Brain microvascular endothelial cell (primary cell): ENCODE measurements around the gene PPFIA1.
"Not testable (repeated sequence)": the region's sequence is repeated elsewhere in the genome, so short reads cannot be mapped to it uniquely, and the experiment has no call there.

ENCODE experiments used
- DNase-seq: peaks from one replicate; pipeline ENCODE4 v3.0.0-alpha.2; 2020
- H3K27ac ChIP-seq: fragments of 250-450 bp; sonication (Bioruptor Pico); 2 replicates; pipeline ENCODE4 v1.5.1; 2020; ENCODE audit warnings: mild to moderate bottlenecking, moderate library complexity
- H3K27me3 ChIP-seq: fragments of 250-450 bp; sonication (Bioruptor Pico); replicated peaks from 2 replicates; pipeline ENCODE4 v1.5.1; 2020; ENCODE audit warnings: mild to moderate bottlenecking
- H3K36me3 ChIP-seq: fragments of 250-450 bp; sonication (Bioruptor Pico); replicated peaks from 2 replicates; pipeline ENCODE4 v1.5.1; 2020; ENCODE audit warnings: mild to moderate bottlenecking
- H3K4me3 ChIP-seq: 2 replicates; pipeline ENCODE4 v1.5.1; 2011; ENCODE audit warnings: low read depth, mild to moderate bottlenecking, control low read depth, low read length, moderate library complexity
- CTCF ChIP-seq: IDR thresholded peaks from 2 replicates; pipeline ENCODE4 v1.5.1; 2011; ENCODE audit warnings: low read depth, mild to moderate bottlenecking, moderate library complexity, low read length, control low read depth, inconsistent platforms; ENCODE audit errors: missing control alignments
- in situ Hi-C: cut with HindIII; loops from 2 replicates; pipeline ENCODE4 v1.10.0; 2017; ENCODE audit warnings: low sequenced_read_pairs, low pct_ligation_motif_present

Gene PPFIA1

GRCh38 chr11:70252844-70253243 lies 17.6 kb upstream of the PPFIA1 start:
- no peak for DNase-seq
- Histone ChIP-seq H3K27me3 (no peaks in the 10 kb centered on the region), H3K36me3 (no peaks in the 10 kb centered on the region), H3K27ac (no peak overlapping the region), H3K4me3 (no peak overlapping the region)
- in situ Hi-C loops, result no loop called here
- TF ChIP-seq CTCF, result no peak

- Histone ChIP-seq H3K4me3 (no peak overlapping the region), H3K36me3 (no peaks in the 10 kb centered on the region), H3K27ac (no peak overlapping the region), H3K27me3 (no peaks in the 10 kb centered on the region)
- DNase-seq, result no peak
- no peak for TF ChIP-seq CTCF
- in situ Hi-C loops, result no loop called here
These were observed 14.9 kb upstream of the PPFIA1 start for GRCh38 chr11:70255477-70256116.

GRCh38 chr11:70259077-70259476 lies 11.4 kb upstream of the PPFIA1 start:
- in situ Hi-C loops, H3K27ac ChIP-seq, DNase-seq, H3K27me3 ChIP-seq, H3K4me3 ChIP-seq, H3K36me3 ChIP-seq: not testable (repeated sequence)

DNA sequence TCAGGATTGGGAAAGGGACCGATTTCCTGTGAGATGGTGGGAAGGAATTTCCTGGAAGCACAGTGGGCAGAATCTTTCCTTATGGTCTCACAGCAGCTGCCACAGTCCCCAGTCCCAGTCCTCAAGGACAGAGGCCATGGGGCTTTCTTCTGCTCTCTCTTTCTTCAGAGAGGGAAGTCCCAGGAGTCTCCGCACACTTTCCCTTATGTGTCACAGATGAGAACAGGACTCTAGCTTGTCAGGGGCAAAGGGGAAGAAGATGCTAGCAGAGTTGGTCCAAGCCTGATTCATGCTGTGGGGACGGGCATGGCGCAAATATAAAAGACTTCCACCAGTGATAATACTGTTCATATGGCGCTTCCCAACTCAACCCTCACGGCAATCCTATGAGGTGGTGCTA lies 7.5 kb upstream of the PPFIA1 start:
- H3K36me3 ChIP-seq, result no peaks in the 10 kb centered on the region
- no peak overlapping the region for H3K27ac ChIP-seq
- H3K4me3 ChIP-seq, result no peak overlapping the region
- in situ Hi-C loops, result no loop called here
- no peak for TF ChIP-seq CTCF
- no peak for DNase-seq
- no peaks in the 10 kb centered on the region for H3K27me3 ChIP-seq

GRCh38 chr11:70263363-70263762 lies 7.1 kb upstream of the PPFIA1 start:
- in situ Hi-C loops, result no loop called here
- H3K4me3 ChIP-seq, result no peak overlapping the region
- TF ChIP-seq CTCF, result no peak
- H3K36me3 ChIP-seq, result no peaks in the 10 kb centered on the region
- H3K27me3 ChIP-seq, result no peaks in the 10 kb centered on the region
- DNase-seq, result no peak
- no peak overlapping the region for H3K27ac ChIP-seq

GRCh38 chr11:70265341-70265740 lies 5.1 kb upstream of the PPFIA1 start:
- DNase-seq, result no peak
- no peak for TF ChIP-seq CTCF
- in situ Hi-C loops, result no loop called here
- no peaks in the 10 kb centered on the region for H3K36me3 ChIP-seq
- H3K27ac ChIP-seq, result no peak overlapping the region
- H3K4me3 ChIP-seq, result no peak overlapping the region
- no peaks in the 10 kb centered on the region for H3K27me3 ChIP-seq
